Measurements from ENCODE around the gene RNF4.

DNA sequence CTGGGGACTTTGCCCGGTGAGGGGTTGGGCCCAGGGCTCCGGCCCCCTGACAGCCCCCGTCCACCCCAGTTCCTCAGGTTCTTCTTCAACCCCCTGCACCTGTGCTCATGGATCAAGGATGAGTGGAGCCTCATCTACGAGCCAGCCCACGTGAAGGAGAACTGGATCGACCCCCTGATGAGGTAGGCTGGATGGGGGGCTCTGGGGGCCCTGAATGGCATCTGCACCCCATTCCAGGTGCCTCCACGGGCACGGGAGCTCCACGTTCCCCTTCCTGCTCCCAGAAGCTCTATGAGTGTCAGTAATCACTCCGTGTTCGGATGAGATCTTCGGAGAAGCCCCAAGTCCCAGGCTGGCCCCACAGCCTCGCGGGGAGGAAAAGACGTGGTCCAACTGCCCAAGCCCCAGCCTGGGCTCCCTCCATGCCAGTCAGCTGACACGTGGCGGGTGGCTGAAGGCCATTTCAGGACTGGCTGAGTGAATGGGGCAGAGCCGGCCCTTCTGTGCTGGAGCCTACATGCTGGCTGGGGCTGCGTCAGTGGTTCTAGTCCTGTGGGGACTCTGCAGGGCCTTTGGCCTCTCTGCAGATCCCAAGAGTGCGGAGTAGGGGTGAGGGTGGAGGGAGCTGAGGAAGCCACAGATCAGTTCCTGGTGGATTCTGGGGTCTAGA is 25.7 kb upstream of the RNF4 start:
- TF ChIP-seq CHD2 (IDR thresholded peaks at IDR 0.05; ENCODE audit: borderline replicate concordance, low read depth, low read length) (no peak), POLR2AphosphoS5 (IDR thresholded peaks at IDR 0.05; ENCODE audit: low read length) (no peak), SRF (IDR thresholded peaks at IDR 0.05; ENCODE audit: low read depth in 2 of 2, low read length in 2 of 2) (no peak), TARDBP (IDR thresholded peaks at IDR 0.05; ENCODE audit: borderline replicate concordance) (no peak), POLR2A (IDR thresholded peaks at IDR 0.05; ENCODE audit: low read depth, low read length) (no peak), HCFC1 (IDR thresholded peaks at IDR 0.05; ENCODE audit: low read length) (no peak), ASH2L (IDR thresholded peaks at IDR 0.05; ENCODE audit: borderline replicate concordance, low read depth) (no peak), EP300 (IDR thresholded peaks at IDR 0.05; ENCODE audit: borderline replicate concordance in 1 of 2, control insufficient read depth in 1 of 2, low read depth in 2 of 2, low read length in 2 of 2) (no peak), RAD21 (IDR thresholded peaks at IDR 0.05; ENCODE audit: insufficient read depth, low read depth, low read length) (no peak)
- TF ChIP-seq, protein P1, sequence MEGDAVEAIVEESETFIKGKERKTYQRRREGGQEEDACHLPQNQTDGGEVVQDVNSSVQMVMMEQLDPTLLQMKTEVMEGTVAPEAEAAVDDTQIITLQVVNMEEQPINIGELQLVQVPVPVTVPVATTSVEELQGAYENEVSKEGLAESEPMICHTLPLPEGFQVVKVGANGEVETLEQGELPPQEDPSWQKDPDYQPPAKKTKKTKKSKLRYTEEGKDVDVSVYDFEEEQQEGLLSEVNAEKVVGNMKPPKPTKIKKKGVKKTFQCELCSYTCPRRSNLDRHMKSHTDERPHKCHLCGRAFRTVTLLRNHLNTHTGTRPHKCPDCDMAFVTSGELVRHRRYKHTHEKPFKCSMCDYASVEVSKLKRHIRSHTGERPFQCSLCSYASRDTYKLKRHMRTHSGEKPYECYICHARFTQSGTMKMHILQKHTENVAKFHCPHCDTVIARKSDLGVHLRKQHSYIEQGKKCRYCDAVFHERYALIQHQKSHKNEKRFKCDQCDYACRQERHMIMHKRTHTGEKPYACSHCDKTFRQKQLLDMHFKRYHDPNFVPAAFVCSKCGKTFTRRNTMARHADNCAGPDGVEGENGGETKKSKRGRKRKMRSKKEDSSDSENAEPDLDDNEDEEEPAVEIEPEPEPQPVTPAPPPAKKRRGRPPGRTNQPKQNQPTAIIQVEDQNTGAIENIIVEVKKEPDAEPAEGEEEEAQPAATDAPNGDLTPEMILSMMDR (IDR thresholded peaks at IDR 0.05 in 2 of 3, conservative IDR thresholded peaks at IDR 0.05 in 1 of 3; ENCODE audit: control insufficient read depth in 2 of 3, extremely low read depth in 1 of 3, insufficient read depth in 1 of 3, low read depth in 3 of 3, low read length in 3 of 3) = no peak
- TF ChIP-seq, protein P2, sequence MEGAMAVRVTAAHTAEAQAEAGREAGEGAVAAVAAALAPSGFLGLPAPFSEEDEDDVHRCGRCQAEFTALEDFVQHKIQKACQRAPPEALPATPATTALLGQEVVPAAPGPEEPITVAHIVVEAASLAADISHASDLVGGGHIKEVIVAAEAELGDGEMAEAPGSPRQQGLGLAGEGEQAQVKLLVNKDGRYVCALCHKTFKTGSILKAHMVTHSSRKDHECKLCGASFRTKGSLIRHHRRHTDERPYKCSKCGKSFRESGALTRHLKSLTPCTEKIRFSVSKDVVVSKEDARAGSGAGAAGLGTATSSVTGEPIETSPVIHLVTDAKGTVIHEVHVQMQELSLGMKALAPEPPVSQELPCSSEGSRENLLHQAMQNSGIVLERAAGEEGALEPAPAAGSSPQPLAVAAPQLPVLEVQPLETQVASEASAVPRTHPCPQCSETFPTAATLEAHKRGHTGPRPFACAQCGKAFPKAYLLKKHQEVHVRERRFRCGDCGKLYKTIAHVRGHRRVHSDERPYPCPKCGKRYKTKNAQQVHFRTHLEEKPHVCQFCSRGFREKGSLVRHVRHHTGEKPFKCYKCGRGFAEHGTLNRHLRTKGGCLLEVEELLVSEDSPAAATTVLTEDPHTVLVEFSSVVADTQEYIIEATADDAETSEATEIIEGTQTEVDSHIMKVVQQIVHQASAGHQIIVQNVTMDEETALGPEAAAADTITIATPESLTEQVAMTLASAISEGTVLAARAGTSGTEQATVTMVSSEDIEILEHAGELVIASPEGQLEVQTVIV (IDR thresholded peaks at IDR 0.05; ENCODE audit: borderline replicate concordance, partially characterized antibody) = no peak
- TF ChIP-seq, protein P3, sequence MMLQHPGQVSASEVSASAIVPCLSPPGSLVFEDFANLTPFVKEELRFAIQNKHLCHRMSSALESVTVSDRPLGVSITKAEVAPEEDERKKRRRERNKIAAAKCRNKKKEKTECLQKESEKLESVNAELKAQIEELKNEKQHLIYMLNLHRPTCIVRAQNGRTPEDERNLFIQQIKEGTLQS (IDR thresholded peaks at IDR 0.05; ENCODE audit: borderline replicate concordance, extremely low read depth, low read depth, low read length) = no peak
- TF ChIP-seq, protein P4, sequence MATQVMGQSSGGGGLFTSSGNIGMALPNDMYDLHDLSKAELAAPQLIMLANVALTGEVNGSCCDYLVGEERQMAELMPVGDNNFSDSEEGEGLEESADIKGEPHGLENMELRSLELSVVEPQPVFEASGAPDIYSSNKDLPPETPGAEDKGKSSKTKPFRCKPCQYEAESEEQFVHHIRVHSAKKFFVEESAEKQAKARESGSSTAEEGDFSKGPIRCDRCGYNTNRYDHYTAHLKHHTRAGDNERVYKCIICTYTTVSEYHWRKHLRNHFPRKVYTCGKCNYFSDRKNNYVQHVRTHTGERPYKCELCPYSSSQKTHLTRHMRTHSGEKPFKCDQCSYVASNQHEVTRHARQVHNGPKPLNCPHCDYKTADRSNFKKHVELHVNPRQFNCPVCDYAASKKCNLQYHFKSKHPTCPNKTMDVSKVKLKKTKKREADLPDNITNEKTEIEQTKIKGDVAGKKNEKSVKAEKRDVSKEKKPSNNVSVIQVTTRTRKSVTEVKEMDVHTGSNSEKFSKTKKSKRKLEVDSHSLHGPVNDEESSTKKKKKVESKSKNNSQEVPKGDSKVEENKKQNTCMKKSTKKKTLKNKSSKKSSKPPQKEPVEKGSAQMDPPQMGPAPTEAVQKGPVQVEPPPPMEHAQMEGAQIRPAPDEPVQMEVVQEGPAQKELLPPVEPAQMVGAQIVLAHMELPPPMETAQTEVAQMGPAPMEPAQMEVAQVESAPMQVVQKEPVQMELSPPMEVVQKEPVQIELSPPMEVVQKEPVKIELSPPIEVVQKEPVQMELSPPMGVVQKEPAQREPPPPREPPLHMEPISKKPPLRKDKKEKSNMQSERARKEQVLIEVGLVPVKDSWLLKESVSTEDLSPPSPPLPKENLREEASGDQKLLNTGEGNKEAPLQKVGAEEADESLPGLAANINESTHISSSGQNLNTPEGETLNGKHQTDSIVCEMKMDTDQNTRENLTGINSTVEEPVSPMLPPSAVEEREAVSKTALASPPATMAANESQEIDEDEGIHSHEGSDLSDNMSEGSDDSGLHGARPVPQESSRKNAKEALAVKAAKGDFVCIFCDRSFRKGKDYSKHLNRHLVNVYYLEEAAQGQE (IDR thresholded peaks at IDR 0.05; ENCODE audit: low read depth, low read length) = no peak
- TF ChIP-seq, protein P5, sequence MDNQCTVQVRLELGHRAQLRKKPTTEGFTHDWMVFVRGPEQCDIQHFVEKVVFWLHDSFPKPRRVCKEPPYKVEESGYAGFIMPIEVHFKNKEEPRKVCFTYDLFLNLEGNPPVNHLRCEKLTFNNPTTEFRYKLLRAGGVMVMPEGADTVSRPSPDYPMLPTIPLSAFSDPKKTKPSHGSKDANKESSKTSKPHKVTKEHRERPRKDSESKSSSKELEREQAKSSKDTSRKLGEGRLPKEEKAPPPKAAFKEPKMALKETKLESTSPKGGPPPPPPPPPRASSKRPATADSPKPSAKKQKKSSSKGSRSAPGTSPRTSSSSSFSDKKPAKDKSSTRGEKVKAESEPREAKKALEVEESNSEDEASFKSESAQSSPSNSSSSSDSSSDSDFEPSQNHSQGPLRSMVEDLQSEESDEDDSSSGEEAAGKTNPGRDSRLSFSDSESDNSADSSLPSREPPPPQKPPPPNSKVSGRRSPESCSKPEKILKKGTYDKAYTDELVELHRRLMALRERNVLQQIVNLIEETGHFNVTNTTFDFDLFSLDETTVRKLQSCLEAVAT (IDR thresholded peaks at IDR 0.05) = no peak

All from GM12878 (cell line).